ENCODE results near the gene WDR38. TPM values are rescaled to one million over a fixed set of nuclear protein-coding genes. Genes with fewer than 3 reads are reported as not detected.

The WDR38 gene
- total RNA-seq, 1 donor from 2014 or later = 6.6 TPM

- Histone ChIP-seq H3K27me3 (ENCODE audit: low read depth) (no peaks in the 10 kb centered on the region), H3K27ac (peak overlapping the region; percentile 95), H3K36me3 (peaks cover 7% of the 10 kb centered on the region), H3K9me3 (no peaks in the 10 kb centered on the region), H3K4me3 (peak overlapping the region; percentile 100), H3K4me1 (peaks cover 52% of the 10 kb centered on the region)
- no peak for TF ChIP-seq CTCF (IDR thresholded peaks at IDR 0.05)
- intact Hi-C loops (cut with DNase I) = no loop called here
- DNase-seq (peak; percentile 91), ATAC-seq (peak; percentile 95 to 96)
Measured at GRCh38 chr9:124868511-124869465, 15.5 kb downstream of the WDR38 start.

- Histone ChIP-seq H3K27ac (peak overlapping the region; percentile 95), H3K9me3 (no peaks in the 10 kb centered on the region), H3K36me3 (peaks cover 13% of the 10 kb centered on the region), H3K4me3 (peak overlapping the region; percentile 100), H3K27me3 (ENCODE audit: low read depth) (no peaks in the 10 kb centered on the region), H3K4me1 (peaks cover 56% of the 10 kb centered on the region)
- ATAC-seq (peak; percentile 34 to 38), DNase-seq (no peak)
- TF ChIP-seq CTCF (IDR thresholded peaks at IDR 0.05) = no peak
- intact Hi-C loops (cut with DNase I) = no loop called here
Measured at GRCh38 chr9:124869466-124869985, 16.3 kb downstream of the WDR38 start.

- Histone ChIP-seq H3K4me1 (peaks cover 56% of the 10 kb centered on the region), H3K4me3 (peak overlapping the region; percentile 100), H3K9me3 (no peaks in the 10 kb centered on the region), H3K27me3 (ENCODE audit: low read depth) (no peaks in the 10 kb centered on the region), H3K36me3 (peaks cover 18% of the 10 kb centered on the region), H3K27ac (peak overlapping the region; percentile 95)
- intact Hi-C loops (cut with DNase I) = no loop called here
- no peak for TF ChIP-seq CTCF (IDR thresholded peaks at IDR 0.05)
- peak; percentile 68 for DNase-seq
- peak; percentile 13 to 22 for ATAC-seq
Measured at GRCh38 chr9:124869986-124870560, 16.8 kb downstream of the WDR38 start.

GRCh38 chr9:124870723-124871122 lies 17.5 kb downstream of the WDR38 start:
- TF ChIP-seq CTCF (IDR thresholded peaks at IDR 0.05) = no peak
- Histone ChIP-seq H3K27ac (peak overlapping the region; percentile 95), H3K4me1 (peaks cover 56% of the 10 kb centered on the region), H3K36me3 (peaks cover 25% of the 10 kb centered on the region), H3K4me3 (peak overlapping the region; percentile 100), H3K27me3 (ENCODE audit: low read depth) (no peaks in the 10 kb centered on the region), H3K9me3 (no peaks in the 10 kb centered on the region)
- intact Hi-C loops (cut with DNase I) = no loop called here
- ATAC-seq = no peak
- no peak for DNase-seq

GRCh38 chr9:124871156-124871561 lies 17.9 kb downstream of the WDR38 start:
- Histone ChIP-seq H3K36me3 (peaks cover 29% of the 10 kb centered on the region), H3K27ac (peak overlapping the region; percentile 95), H3K4me3 (peak overlapping the region; percentile 100), H3K9me3 (no peaks in the 10 kb centered on the region), H3K27me3 (ENCODE audit: low read depth) (no peaks in the 10 kb centered on the region), H3K4me1 (peaks cover 56% of the 10 kb centered on the region)
- intact Hi-C loops (cut with DNase I) = no loop called here
- ATAC-seq (no peak), DNase-seq (no peak)
- TF ChIP-seq CTCF (IDR thresholded peaks at IDR 0.05) = no peak

Data from lower lobe of right lung (tissue), 2 donors.